ENCODE data around the gene EZH1. TPM values are rescaled to one million over a fixed set of nuclear protein-coding genes. Genes with fewer than 3 reads are reported as not detected.

The EZH1 gene
- total RNA-seq, 1 experiment from 2014 or later, result 22.4 TPM

DNA sequence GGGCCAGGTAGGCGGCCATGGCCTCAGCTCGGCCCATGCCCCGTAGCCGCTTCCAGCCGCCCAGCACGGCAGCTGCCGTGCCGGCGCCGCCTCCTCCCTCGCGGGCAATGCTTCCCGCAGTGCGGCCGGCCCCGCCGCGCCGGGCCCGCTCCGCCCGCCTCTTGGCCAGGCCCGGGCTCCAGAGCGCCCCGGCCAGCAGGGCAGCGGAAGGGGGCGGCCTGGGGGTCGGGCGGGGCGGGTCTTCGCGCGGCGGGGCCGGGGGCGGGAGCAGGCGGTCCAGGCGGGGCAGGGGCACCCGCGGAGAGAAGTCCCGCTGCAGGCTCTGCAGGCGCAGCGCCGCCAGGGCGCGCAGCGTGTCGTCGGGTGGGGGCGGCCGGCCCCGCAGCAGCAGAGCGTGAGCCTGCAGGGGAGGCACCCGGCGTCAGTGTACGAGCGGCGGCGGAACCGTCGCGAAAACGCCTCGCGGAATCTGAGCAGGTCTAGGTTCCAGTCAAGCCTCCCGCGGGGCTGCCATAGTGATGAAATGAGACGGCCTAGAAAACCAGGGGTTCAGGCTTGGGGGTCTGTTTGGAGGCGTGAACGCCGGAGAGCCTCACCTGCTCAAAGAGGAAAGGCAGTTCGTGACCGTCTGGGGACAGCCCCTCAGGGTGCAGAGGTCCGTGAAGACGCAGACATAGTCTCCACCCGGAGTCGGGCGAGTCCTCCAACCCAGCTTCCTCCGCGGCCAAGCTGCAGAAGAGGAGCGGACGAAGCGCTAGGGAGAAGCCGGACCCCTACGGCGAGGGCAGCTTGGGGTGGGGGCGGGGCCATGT is 74.7 kb downstream of the EZH1 start:
- DNase-seq (ENCODE audit: low spot score) (peak; percentile 71), ATAC-seq (peak; percentile 5)
- ChIA-PET POLR2A (interaction anchor here (0.5 to 3.8 kb wide), 10 partner anchors 9 to 740 kb away, joined by 3 to 13 read pairs (median 4); partner anchors contain the start of genes ODAD4, PSMC3IP, RETREG3 and TUBG1), CTCF (interaction anchor here (0.6 to 4.9 kb wide), 13 partner anchors 10 to 154 kb away, joined by 3 to 58 read pairs (median 5); partner anchors contain the start of genes BECN1, CCR10, CNTNAP1 and PSMC3IP)
- Mint-ChIP-seq H3K36me3 (peaks cover 31% of the 10 kb centered on the region), H3K9me3 (no peaks in the 10 kb centered on the region), H3K27ac (no peak overlapping the region), H3K4me1 (peaks cover 41% of the 10 kb centered on the region), H3K27me3 (ENCODE audit: low read depth) (peaks cover 3% of the 10 kb centered on the region), H3K4me3 (peak overlapping the region; percentile 68)
- TF ChIP-seq CTCF (IDR thresholded peaks at IDR 0.05) (no peak), ZBTB43 (CRISPR knock-in tag; IDR thresholded peaks at IDR 0.05) (0 out of 2 replicates have a peak, but pooled peaks have one; percentile 1), ZNF423 (CRISPR knock-in tag; IDR thresholded peaks at IDR 0.05) (peak; percentile 40; the same call in 1 of the 2 replicates), HMGXB4 (CRISPR knock-in tag; IDR thresholded peaks at IDR 0.05) (no peak; the same call in 1 of the 2 replicates), FOXK1 (CRISPR knock-in tag; IDR thresholded peaks at IDR 0.05) (0 out of 2 replicates have a peak, but pooled peaks have one; percentile 14), ETV6 (CRISPR knock-in tag; IDR thresholded peaks at IDR 0.05) (peak; percentile 9; the same call in 1 of the 2 replicates), USF1 (CRISPR knock-in tag; IDR thresholded peaks at IDR 0.05) (no peak)

DNA sequence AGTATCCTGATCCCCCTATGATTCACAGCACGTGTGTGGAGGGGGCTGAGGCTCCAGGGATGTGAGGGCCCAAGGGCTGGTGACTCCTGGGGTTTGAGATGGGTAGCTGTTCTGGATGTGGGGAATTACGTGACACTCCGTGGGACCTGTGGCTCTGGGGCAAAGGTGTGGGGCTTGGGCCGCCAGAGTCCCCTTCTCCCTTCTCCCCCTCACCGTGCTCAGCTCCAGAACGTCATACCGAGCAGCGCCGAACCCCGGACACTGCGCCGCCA is 75.2 kb downstream of the EZH1 start:
- ATAC-seq (no peak), DNase-seq (ENCODE audit: low spot score) (no peak)
- peaks cover 3% of the 10 kb centered on the region for H3K27me3 Mint-ChIP-seq (ENCODE audit: low read depth)
- H3K9me3 Mint-ChIP-seq, result no peaks in the 10 kb centered on the region
- CTCF ChIA-PET, result interaction anchor here (1.0 to 4.9 kb wide), 10 partner anchors 10 to 155 kb away, joined by 3 to 58 read pairs (median 6); partner anchors contain the start of genes BECN1, CCR10, CNTNAP1 and PSMC3IP
- H3K36me3 Mint-ChIP-seq, result peaks cover 31% of the 10 kb centered on the region
- H3K4me3 Mint-ChIP-seq, result peak overlapping the region; percentile 57
- peak overlapping the region; percentile 87; the same call in 1 of the 2 replicates for H3K27ac Mint-ChIP-seq
- POLR2A ChIA-PET, result interaction anchor here (0.7 to 3.8 kb wide), 7 partner anchors 9 to 91 kb away, joined by 3 to 13 read pairs (median 4); partner anchors contain the start of genes PSMC3IP and TUBG2
- peaks cover 39% of the 10 kb centered on the region for H3K4me1 Mint-ChIP-seq
- no peak for TF ChIP-seq GABPB1 (CRISPR knock-in tag; IDR thresholded peaks at IDR 0.05)
- TF ChIP-seq ZNF317 (CRISPR knock-in tag; IDR thresholded peaks at IDR 0.05; ENCODE audit: borderline replicate concordance, low read depth), result no peak
- TF ChIP-seq NFYB (CRISPR knock-in tag; conservative IDR thresholded peaks at IDR 0.05; ENCODE audit: low read depth), result no peak
- no peak for TF ChIP-seq ZNF671 (CRISPR knock-in tag; IDR thresholded peaks at IDR 0.05)
- TF ChIP-seq ZSCAN18 (CRISPR knock-in tag; IDR thresholded peaks at IDR 0.05), result no peak
- TF ChIP-seq, protein P1, sequence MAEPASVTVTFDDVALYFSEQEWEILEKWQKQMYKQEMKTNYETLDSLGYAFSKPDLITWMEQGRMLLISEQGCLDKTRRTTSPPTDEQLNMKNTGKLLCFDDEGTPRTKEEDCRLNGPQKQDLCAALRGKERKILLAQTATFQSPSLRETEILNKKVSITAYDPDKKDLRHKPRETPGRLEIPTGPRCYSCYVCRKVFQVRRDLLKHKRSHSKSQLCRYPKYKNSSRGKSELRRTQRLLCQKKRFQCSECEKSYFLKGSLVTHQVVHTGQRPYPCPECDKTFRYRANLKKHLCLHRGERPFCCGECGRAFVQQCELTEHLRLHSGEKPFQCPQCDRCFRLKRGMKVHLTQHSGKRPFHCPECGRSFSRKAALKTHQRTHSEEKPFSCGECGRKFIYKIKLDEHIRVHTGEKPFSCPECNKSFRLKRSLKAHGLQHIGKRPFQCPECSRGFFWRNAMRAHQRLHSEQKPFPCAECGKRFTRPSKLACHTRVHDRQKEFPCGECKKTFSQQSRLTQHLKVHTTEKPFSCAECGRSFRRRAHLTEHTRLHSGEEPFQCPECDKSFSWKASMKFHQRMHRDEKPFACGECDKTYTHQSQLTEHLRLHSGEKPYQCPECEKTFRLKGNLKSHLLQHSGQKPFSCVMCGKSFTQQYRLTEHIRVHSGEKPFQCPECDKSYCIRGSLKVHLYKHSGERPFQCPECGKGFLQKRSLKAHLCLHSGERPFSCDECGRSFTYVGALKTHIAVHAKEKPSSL (CRISPR knock-in tag; conservative IDR thresholded peaks at IDR 0.05), result no peak
- TF ChIP-seq CTCF (IDR thresholded peaks at IDR 0.05), result no peak
- no peak for TF ChIP-seq ZNF423 (CRISPR knock-in tag; IDR thresholded peaks at IDR 0.05)
- TF ChIP-seq NR1H2 (CRISPR knock-in tag; IDR thresholded peaks at IDR 0.05), result no peak
- TF ChIP-seq USF1 (CRISPR knock-in tag; IDR thresholded peaks at IDR 0.05), result no peak
- TF ChIP-seq, protein P2, sequence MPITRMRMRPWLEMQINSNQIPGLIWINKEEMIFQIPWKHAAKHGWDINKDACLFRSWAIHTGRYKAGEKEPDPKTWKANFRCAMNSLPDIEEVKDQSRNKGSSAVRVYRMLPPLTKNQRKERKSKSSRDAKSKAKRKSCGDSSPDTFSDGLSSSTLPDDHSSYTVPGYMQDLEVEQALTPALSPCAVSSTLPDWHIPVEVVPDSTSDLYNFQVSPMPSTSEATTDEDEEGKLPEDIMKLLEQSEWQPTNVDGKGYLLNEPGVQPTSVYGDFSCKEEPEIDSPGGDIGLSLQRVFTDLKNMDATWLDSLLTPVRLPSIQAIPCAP (CRISPR knock-in tag; IDR thresholded peaks at IDR 0.05), result no peak
- TF ChIP-seq ZNF396 (CRISPR knock-in tag; IDR thresholded peaks at IDR 0.05; ENCODE audit: borderline replicate concordance), result no peak
- TF ChIP-seq TP53 (CRISPR knock-in tag; IDR thresholded peaks at IDR 0.05), result no peak

Measured in WTC11 (cell line).